Right lobe of liver (tissue), 4 donors: ENCODE results near the gene GGTLC3.
"Not testable (repeated sequence)": the region's sequence is repeated elsewhere in the genome, so short reads cannot be mapped to it uniquely, and the experiment has no call there.

ENCODE experiments used
- CTCF ChIP-seq, 4 donors: fragments of 200-600 bp in 3 of 4; fragments of 450-650 bp in 1 of 4; IDR thresholded peaks; one replicate each; pipeline versions ENCODE4 v1.5.1 to v1.8.0; 2016 to 2022; ENCODE audit warnings: antibody characterized with exemption in 4 of 4, mild to moderate bottlenecking in 2 of 4
- POLR2A ChIP-seq: fragments of 450-650 bp; IDR thresholded peaks from one replicate; pipeline ENCODE4 v1.6.1; 2017; ENCODE audit warnings: antibody characterized with exemption, mild to moderate bottlenecking
- donor health status: DM: no; HTN: no; CAD: no.
- donor health status: DM: no; HTN: no; CAD: no.
- donor health status: DM: no; HTN: yes; CAD: no.

GRCh38 chr22:18512378-18512777, 5.6 kb downstream of the GGTLC3 start:
- TF ChIP-seq CTCF (IDR thresholded peaks at IDR 0.05); POLR2A: not testable (repeated sequence)
